Smooth muscle cell of the coronary artery (primary cell): ENCODE results near the gene SKP1. TPM values are rescaled to one million over a fixed set of nuclear protein-coding genes. Genes with fewer than 3 reads are reported as not detected.

Experiments
- total RNA-seq: library from RNA; depleted of rRNA; stranded (reverse); fragments of >200 nt; gene quantifications from 2 replicates; pipeline ENCODE4 v1.2.3, GENCODE V29; 2014; ENCODE audit warnings: low replicate concordance

The SKP1 gene
- 199 and 288 TPM in 2 replicates for total RNA-seq

DNA sequence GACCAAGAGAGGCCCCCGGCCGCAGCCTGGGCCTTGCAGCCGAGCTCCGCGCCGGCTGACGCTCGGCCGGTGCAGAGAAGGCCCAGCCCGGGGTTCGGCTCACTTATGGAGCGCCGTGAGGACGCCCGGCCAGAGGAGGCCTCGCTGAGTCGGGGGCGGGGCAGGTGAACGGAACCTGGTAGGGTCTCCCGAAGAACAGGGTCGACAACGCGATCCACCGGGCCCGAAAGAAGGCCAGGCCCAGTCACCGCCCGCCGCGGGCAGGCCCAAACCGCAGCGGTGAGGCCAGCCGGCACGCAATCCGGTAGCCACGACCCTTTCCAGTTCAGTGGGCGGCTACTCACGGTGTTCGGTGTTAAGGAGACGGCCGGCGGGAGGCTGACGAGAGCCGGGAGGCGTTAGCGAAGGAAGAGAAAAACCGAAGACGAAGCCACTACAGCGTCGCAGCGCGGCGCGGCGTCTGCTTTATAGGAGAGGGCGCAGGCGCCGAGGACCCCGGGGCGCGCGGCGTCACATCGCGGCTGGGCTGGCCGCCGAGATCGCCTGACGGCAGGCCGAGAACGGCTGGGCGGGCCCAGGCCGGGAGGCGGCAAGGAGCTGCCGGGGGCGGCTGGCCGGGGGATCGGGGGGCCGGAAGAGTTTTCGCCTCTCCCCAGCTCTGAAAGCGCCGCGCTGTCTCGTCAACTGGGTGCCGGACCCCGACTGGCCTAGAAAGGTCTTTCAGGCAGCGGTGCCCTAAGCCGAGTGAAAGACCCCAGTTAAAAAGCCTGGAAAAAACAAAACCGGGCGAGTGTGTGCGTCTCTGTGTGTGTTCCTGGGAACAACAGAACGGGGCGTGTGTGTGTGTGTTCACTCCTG lies at the start of gene SKP1:
TSS of gene SKP1 (minus strand) at position 440 of the 858 bp plus-strand sequence. CDS start 2,928 bp downstream, outside the sequence.

DNA sequence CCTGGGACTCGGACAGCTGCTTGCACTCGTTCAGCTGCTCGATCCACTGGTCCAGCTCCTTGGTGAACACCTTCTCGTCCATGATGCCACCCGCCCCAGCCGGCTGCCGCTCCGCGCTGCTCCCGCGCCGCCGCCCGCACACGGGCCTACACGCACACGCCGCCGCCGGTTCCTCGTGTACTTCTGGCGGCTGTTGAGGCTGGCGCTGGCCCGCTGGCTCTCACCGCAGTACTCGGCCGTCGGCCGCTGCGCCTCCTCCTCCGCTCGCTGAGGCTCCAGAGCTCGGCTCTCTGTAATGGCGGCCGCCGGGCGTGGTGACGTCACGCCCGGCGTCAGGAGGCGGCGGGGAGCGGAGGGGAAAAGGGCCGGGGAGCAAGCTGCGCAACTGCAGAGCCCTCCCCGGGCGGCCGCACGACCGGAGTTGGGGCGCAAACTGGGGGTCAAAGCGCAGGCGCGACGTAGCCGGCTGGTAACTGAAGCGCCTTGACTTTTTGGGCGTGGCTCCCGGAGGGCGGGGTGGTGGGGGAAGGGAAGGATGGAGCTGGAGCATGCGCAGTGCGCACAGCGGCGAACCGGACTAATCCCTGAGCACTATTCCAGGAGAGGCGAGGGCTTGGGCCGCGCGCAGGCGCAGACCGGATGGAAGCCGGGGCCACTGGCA lies 49.2 kb upstream of the SKP1 start, which contains the start of gene PPP2CA:
TSS of gene PPP2CA (minus strand) at position 294 of the 661 bp plus-strand sequence. CDS start at position 82, 212 bp downstream.

DNA sequence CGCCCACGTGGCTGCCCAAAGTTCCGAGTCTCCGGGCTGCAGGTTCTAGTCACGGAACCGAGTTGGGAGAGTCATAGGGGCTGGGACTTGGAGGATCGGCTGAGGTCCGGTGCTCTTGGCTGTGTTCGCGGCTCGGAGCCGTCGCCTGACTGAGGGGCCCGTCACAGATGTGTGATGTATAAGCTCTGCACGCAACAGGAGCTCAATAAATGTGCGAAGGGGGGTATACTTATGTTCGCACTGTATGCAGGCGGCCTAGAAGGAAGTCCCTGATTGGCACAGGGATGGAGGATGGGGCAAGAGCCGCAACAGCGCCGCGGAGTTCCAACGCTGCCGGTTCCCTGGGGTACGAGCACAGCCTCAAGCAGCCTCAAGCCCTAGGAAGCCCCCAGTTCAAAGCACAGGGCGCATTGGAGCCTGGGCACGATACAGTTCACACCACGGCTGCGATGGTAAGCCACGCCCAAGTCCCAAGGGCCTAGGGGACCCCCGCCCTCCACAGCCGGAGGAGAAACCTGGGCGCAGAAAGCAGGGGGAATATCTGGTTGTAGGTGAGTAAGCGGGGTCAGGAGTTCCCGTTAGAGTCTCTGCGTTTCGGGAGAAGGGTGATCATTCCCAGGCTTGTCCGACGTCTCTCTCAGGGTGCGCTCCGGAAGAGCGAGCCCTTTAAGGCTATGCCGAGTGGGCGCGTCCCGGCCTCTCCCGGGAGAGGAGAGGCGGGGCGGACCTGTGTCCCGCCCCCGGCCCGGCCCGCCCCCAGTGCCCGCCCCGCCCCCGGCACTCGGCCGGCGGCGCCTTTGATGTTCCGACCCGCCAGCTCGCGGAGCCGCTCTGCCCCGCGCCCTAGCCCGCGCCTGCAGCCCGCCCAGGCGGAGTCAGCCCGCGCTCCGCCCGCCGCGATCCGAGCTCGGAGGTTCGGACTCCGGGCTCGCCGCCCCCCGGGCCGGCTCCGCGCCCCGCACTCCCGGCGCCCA lies 62.6 kb downstream of the SKP1 start, which contains the start of gene TCF7:
TSS of gene TCF7 (plus strand) at position 780 of the 974 bp plus-strand sequence. CDS start 226 bp downstream, outside the sequence.

Other genes with a start within 250 kb of the SKP1 start
- gene C5orf15, start 208.3 kb downstream of the SKP1 start, total RNA-seq = 45.9 and 68.7 TPM in 2 replicates
- gene VDAC1, start 172.0 kb downstream of the SKP1 start, total RNA-seq = 288 and 329 TPM in 2 replicates
- 0.45 and 0.94 TPM in 2 replicates for gene TCF7, start 62.3 kb downstream of the SKP1 start, total RNA-seq
- 53.1 and 82.1 TPM in 2 replicates for gene PPP2CA, start 49.1 kb upstream of the SKP1 start, total RNA-seq
- gene CDKL3, start 190.2 kb upstream of the SKP1 start, total RNA-seq = 0.47 and 1.7 TPM in 2 replicates
- 16.7 and 16.9 TPM in 2 replicates for gene UBE2B, start 194.6 kb upstream of the SKP1 start, total RNA-seq
- 5.7 and 32.3 TPM in 2 replicates for gene CDKN2AIPNL, start 234.9 kb upstream of the SKP1 start, total RNA-seq